VCaP (cell line): ENCODE measurements around the gene MUC6.

Experiments
- H3K27ac ChIP-seq: fragments of 450-650 bp; 2 replicates; pipeline ENCODE4 v1.5.1; 2017
- CTCF ChIP-seq: fragments of 450-650 bp; conservative IDR thresholded peaks from 2 replicates; pipeline ENCODE4 v1.5.1; 2017; ENCODE audit warnings: mild to moderate bottlenecking, moderate library complexity

The MUC6 gene

GRCh38 chr11:1037506-1038055, 1.1 kb upstream of the MUC6 start:
- no peak for TF ChIP-seq CTCF

GRCh38 chr11:1036931-1037330, 413 bp upstream of the MUC6 start:
- no peak for TF ChIP-seq CTCF
- no peak overlapping the region for H3K27ac ChIP-seq

More at GRCh38 chr11:1037506-1038055, 1.1 kb upstream of the MUC6 start:
- no peak overlapping the region for H3K27ac ChIP-seq

GRCh38 chr11:1035577-1036283, 788 bp downstream of the MUC6 start:
- no peak for TF ChIP-seq CTCF

GRCh38 chr11:1034456-1035295, 1.8 kb downstream of the MUC6 start:
- H3K27ac ChIP-seq: no peak overlapping the region
- no peak for TF ChIP-seq CTCF

More at GRCh38 chr11:1035577-1036283, 788 bp downstream of the MUC6 start:
- no peak overlapping the region for H3K27ac ChIP-seq

- TF ChIP-seq CTCF: no peak
- H3K27ac ChIP-seq: no peak overlapping the region
These were observed 2.5 kb downstream of the MUC6 start for GRCh38 chr11:1034001-1034400.

GRCh38 chr11:1033016-1033798, 3.3 kb downstream of the MUC6 start:
- no peak overlapping the region for H3K27ac ChIP-seq
- no peak for TF ChIP-seq CTCF
